Left ventricle myocardium superior (tissue), 1 donor: ENCODE results near the gene CTDSPL. TPM values are rescaled to one million over a fixed set of nuclear protein-coding genes. Genes with fewer than 3 reads are reported as not detected.
"Not testable (repeated sequence)": the region's sequence is repeated elsewhere in the genome, so short reads cannot be mapped to it uniquely, and the experiment has no call there.

Source experiments
- ATAC-seq: fragments of 200-7000 bp; cut with Tn5 transposase; one replicate; pipeline ENCODE4 v1.9.1; 2020; ENCODE audit warnings: mild to moderate bottlenecking, moderate library complexity
- DNase-seq: peaks from one replicate; pipeline ENCODE4 v3.0.0-alpha.2; 2020
- intact Hi-C: fragments of 100-400 bp; cut with micrococcal nuclease; formaldehyde crosslinking; loops from one replicate; pipeline ENCODE4 v1.11.0; 2022
- total RNA-seq: library from RNA; stranded (reverse); fragmentation: NEBNext Ultra II Directional; extraction: Animal tissue kit (Norgen Biotek cat#: 25700); gene quantifications from one replicate; pipeline ENCODE4 v1.2.1, GENCODE V29; 2021
- donor health status: DM: no; HTN: yes; CAD: no; lungs with severe emphysema.

Gene CTDSPL
- total RNA-seq, 1 donor from 2014 or later = 53.8 TPM

GRCh38 chr3:37974121-37975083 is 112.7 kb downstream of the CTDSPL start:
- peak; percentile 81 for ATAC-seq
- intact Hi-C loops = no loop called here
- peak; percentile 64 for DNase-seq

GRCh38 chr3:37979541-37980461 is 118.1 kb downstream of the CTDSPL start:
- DNase-seq (no peak), ATAC-seq (no peak)
- intact Hi-C loops = no loop called here

DNA sequence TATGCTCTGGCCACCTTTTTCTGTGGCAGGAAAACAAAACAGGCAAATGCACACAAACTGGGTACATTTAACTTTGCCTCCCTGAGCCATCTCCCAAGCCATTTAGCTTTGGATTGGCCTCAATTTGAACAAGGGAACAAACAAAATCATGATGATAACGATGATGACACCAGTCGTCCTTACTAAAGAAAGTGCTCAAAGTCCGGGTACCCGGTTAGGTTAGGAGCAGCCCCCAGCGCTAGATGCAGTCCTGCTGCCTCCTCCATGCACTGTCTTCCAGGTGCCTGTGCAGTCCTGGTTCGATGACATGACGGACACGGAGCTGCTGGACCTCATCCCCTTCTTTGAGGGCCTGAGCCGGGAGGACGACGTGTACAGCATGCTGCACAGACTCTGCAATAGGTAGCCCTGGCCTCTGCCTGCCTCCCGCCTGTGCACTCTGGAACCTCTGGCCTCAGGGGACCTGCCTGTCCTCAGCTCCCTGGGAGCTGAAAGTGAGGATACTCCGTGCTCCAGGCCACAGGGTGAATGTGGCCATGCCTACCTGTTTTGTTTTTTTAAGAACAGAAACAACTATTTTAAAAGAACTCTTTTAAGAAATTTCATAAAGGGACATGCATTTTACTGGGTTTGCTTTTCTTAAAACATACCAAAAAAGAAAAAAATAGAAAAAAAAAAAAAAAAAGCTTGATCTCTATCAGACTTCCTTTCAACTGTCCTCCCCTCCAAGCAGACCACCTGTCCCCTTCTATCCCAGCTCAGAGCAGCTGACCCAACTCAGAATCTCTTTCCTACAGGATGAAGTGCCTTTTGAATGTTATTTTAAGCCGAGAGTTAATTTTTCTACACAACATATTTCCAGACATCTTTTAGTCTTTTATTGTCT is 119.0 kb downstream of the CTDSPL start:
- DNase-seq = no peak

GRCh38 chr3:37981348-37981664 is 119.6 kb downstream of the CTDSPL start:
- intact Hi-C loops = no loop called here
- ATAC-seq = no peak
- no peak for DNase-seq

More for the DNA sequence above, 119.0 kb downstream of the CTDSPL start:
- intact Hi-C loops = no loop called here
- ATAC-seq = no peak

- ATAC-seq = no peak
- intact Hi-C loops = no loop called here
These were observed 120.7 kb downstream of the CTDSPL start for GRCh38 chr3:37982331-37982730.

GRCh38 chr3:37984051-37984450 is 122.4 kb downstream of the CTDSPL start:
- intact Hi-C loops = no loop called here
- DNase-seq = no peak
- ATAC-seq = no peak

More at GRCh38 chr3:37982331-37982730, 120.7 kb downstream of the CTDSPL start:
- DNase-seq = no peak

DNA sequence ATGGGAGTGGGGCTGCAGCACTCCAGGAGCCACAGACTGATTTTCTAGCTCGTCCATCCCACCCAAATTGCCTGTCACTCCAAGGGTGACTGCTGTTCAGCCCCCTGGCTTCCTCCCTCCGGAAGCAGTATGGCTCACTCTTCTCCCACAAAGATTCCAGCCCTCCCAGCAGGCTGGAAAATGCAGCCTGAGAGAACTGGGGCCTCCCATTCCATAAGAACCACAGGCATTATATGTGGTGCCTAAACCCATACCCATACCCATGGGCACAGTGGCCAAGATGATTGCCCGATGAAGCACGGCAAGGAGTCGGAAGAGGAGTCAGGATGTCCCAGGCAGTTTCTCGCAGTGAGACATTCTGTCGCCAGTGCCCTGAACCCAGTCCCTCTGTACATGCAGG is 122.9 kb downstream of the CTDSPL start:
- intact Hi-C loops = no loop called here
- ATAC-seq = no peak
- no peak for DNase-seq

DNA sequence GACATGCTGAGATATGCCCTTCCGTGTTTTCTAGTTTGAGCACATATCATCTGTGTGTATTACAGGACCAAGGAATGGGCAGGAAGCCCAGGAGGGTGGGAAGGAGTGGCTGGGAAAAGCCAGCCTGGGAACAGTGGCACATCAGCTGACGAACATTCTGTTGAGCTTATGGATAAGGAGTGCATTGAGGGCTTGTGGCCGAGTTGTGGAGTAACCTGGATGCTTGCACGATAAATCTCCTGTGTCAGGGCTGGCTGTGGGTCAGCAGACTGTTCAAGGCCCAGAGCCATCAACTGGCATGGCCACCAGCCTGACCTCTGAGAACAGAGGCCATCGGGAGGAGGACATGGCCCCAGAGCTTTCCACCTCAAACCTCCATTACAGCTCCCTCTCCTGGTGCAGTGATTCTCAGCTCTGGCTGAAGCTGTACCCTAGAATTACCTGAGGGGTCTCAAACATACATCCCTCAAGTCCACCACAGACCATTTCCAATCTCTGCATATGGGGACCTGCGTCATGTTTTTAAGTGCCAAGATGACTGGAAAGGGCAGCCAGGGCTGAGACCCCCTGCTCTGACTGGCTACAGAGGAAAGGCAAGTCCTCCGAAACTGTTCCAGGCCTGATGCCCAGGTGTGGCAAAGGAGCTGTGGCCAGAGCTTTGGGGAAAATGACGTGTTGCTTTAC is 124.1 kb downstream of the CTDSPL start:
- ATAC-seq (peak; percentile 85), DNase-seq (peak; percentile 60)
- intact Hi-C loops = no loop called here

- intact Hi-C loops = no loop called here
- DNase-seq (no peak), ATAC-seq (no peak)
These were observed 125.0 kb downstream of the CTDSPL start for GRCh38 chr3:37986479-37987314.

DNA sequence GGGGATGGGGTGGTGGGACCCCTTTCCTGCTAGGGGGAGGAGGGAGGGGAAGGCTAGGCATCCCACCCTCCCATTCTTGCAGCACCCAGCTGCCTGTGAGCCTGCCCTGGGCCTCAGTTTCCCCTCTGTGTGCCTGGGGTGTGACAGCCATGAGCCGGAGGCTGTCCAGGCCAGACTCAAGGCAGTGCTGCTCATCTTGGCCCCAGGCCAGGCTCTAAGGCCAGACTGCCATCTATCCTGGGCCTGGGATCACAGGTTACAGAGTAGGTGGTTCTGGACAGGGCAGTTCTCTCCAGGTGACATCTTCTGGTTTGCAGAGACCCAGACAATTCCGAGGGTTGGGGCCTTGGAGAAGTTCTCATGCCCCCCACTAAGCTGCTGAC is 125.6 kb downstream of the CTDSPL start:
- ATAC-seq = no peak
- intact Hi-C loops = no loop called here
- no peak for DNase-seq

DNA sequence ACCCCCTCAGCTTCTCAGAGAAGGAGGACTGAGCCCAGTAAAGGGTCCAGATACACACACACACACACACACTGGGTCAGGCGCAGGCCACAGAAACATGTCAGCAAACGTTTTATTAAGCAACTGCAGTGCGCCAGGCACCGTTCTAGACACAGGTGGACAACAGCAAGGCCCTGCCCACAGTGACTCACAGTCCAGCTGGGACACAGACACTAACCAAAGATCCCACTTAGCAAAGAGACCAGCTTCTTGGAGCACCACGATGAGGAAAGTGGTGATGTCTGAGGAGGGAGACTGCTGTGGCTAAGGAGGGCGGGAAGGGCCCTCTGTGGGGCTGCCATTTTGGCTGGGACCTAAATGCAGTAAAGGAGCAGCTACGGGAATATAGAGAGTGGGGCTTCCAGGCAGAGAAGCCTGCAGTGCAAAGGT is 126.1 kb downstream of the CTDSPL start:
- no peak for ATAC-seq
- intact Hi-C loops = no loop called here
- DNase-seq = no peak

- intact Hi-C loops, ATAC-seq, DNase-seq: not testable (repeated sequence)
These were observed 126.7 kb downstream of the CTDSPL start for GRCh38 chr3:37988376-37988775.

DNA sequence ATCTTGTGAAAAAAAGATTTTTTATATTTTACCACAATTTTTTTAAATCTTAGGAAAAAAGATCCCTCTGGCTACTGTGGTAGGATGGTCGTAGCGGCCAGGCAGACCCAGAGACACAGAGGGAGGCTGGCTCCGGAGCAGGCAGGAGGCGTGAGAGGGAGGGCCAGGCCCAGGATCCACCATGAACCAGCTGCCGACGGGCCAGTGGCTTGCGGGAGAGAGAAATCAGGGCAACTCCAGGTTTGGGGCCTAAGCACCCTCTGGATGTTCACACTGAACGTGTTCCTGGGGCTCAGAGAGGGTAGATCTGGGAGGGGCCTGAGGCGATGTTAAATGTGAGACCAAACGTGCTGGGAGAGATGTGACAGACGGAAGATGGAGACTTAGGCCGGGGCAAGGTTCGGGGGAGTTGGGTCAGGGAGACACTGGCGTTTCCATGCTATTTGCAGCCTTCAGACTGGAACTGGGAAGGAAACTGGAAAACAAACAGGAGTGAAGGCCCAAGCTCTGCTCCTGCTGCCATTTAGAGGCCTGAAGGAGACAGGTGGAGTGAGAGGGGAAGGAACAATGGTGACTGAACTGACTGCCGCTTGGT is 127.3 kb downstream of the CTDSPL start:
- DNase-seq (no peak), ATAC-seq (no peak)
- intact Hi-C loops = no loop called here

- DNase-seq = no peak
- intact Hi-C loops = no loop called here
- no peak for ATAC-seq
These were observed 128.3 kb downstream of the CTDSPL start for GRCh38 chr3:37989821-37990480.

DNA sequence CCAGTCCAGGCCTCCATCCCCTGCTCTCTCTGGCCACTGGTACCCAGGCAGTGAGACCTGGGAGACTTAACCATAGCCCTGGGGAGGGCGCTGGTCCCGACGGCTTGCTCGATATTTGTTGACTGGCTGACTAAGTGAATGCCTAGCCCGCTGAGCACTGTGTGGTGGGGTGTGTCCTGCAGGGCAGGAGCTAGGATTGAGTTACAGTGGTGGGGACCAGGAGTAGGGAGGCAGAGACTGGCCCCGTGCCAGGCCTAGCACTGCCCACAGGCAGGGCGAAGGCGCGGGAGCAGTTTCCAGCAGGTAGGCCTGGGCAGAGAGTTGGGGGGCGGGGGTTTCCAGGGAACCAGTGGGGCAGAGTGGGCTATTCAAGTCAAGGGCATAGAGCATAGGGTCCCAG is 128.8 kb downstream of the CTDSPL start, which contains the start of gene VILL:
VILL (plus strand) TSS at position 260 of the 400 bp plus-strand sequence. CDS start 2,887 bp downstream, outside the sequence.
- ATAC-seq (no peak), DNase-seq (no peak)
- intact Hi-C loops = no loop called here

DNA sequence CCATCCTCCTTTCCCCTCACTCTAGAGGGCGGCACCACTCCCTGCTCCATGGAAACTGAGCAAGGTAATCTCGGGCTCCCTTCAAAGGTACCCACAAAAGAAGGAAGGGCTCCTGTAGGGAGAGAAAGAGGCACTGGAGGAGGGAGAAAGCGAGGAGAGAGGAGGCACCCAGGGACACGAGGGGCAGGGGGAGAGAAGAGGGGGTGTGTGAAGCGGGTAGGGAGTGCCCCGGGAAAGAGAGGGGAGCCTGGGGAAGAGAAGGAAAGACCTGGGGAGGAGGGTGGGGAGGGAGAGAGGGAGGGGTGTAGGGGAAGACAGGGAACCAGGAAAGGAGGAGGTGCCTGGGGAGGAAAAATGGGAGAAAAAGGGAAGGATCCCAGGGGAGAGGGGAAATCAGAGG is 129.4 kb downstream of the CTDSPL start:
- ATAC-seq (no peak), DNase-seq (no peak)
- intact Hi-C loops = no loop called here

- DNase-seq = no peak
- ATAC-seq = no peak
- intact Hi-C loops = no loop called here
These were observed 130.1 kb downstream of the CTDSPL start for GRCh38 chr3:37991823-37992222.
